HG03354 (cell line): ENCODE results near the gene MNT.

Experiments used
- ATAC-seq: cut with Tn5 transposase; IDR thresholded peaks from one replicate; pipeline ENCODE4 v1.9.1; 2021; ENCODE audit warnings: mild to moderate bottlenecking; ENCODE audit not compliant: unreplicated experiment, poor library complexity, severe bottlenecking

The MNT gene

DNA sequence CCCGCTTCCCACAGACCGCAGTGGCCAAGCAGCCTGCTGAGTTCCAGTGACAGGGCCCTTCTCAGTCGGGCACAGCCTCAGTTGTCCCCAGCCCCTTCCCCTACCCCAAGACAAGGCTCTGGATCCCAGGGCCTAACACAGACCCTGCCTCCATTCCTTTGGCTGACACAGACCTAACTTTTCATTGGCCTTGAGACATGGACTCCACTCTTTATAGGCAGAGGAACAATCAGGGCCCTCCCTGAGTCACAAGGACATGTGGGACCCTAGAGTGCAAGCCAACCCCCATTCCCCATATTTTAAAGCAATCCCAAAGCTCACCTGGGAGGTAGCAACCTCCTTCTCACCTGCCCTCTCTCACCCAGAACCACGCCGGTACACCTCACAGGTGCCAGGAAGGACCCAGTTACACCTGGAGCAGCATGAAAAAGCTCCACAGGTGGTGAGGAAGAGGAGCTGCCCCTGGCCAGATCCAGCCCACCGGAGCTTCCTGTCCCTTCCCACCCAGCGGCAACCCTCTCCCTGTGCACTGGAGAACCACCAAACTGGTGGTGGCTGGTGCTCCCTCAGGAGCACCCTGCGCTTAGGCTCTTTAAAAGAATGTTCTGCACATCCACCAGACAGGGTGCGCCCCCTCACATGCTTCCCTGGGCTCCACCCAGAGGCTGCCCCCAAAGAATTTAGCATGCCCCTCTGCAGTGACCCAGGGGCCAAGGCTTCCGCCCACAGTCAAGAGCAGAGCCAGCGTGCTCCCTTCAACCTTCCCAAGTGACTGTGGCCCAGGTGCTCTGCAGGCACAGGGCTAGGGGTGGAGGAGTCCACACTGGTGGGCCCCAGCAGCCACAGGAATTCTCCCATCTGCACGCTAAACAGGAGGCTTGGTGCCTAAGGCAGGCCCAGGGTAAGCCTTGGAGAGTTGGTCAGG lies 3.4 kb downstream of the MNT start:
- no peak for ATAC-seq

DNA sequence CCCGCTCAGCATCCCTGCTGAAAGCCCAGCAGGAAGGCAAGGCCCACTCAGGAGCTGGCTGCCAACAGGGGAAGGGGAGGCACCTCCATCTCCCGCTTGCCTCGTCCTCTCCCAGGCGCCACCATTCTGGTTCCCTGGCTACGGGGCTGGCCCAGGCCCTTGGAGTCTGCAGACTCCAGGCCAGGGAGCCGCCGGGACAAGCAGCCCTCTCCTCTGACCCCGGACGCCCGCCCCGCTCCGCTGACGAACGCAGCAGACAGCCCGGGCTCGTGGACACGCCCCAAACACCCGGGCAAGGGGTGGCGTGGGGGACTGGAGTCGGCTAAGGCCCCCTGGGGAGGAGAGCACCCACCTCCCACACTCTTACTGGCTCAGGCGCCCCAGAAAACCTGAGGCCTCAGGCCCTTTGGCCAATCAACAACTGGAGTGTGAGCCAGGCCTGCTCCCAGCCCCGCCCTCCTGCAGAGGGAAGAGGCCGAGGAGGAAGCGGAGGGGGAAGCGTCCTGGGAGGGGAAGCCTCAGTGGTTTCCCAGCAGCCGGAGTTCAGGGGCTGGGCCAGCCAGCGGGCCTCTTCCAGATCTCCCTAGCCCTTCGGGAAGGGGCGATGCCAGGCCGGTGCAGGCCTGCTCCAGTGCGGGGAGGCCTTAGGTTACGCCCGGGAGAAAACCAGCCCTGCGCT lies 4.2 kb downstream of the MNT start:
- ATAC-seq, result no peak

DNA sequence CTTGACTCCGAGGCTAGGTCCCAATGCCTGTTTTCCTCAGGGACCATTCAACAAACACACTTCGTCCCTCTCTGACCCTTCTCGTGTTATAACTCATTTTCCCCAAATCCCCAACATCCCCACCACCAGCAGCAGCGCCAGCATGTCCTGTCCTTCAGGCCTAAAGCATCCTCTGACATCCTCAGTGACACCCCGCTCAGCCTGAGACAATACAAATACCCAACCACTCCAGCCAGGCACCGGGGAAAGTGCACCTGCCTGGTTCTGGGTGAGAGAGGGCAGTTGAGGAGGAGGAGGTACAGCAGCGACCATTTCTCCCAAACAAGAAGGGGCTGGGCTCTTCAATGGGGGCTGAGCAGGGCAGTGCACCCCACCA lies 4.7 kb downstream of the MNT start:
- ATAC-seq, result no peak

GRCh38 chr17:2395258-2396181 lies 5.3 kb downstream of the MNT start:
- no peak for ATAC-seq

- no peak for ATAC-seq
Observed at GRCh38 chr17:2394775-2395201, 6.1 kb downstream of the MNT start.

DNA sequence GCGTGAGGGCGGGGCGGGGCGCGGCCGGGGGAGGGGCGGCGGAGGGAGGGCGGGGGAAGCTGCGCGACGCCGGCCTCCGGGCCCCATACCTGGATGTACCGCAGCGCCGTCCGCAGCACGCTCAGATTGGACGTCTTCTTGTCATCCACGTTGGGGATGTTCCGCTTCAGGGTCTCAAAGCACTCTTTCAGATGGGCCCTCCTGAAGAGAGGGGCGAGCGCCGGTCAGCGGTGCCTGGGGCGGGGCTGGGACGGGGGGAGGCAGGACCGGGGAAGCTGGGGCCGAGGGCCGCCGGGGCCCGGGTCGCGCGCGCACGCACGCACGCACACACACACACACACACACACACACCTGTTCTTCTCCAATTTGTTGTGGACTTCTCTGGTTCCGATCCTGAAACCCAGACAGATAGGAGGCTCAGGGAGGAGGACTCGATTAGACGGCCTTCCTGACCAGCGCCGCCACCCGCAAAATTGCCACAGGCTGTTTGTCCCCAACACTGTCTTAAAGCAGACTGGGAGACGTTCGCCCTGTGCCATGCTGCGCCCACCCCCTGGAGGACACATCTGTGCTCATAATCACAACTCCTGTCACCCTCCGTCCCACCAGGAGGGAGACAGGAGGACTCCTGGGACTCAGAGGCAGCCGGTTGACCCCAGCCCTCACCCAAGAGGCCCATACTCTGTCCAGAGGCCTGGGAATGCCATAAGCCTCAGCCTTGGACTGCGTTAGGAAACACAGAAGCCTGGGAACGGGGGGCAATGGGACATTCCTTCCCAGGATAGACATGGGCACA lies 6.7 kb downstream of the MNT start:
- ATAC-seq, result no peak

DNA sequence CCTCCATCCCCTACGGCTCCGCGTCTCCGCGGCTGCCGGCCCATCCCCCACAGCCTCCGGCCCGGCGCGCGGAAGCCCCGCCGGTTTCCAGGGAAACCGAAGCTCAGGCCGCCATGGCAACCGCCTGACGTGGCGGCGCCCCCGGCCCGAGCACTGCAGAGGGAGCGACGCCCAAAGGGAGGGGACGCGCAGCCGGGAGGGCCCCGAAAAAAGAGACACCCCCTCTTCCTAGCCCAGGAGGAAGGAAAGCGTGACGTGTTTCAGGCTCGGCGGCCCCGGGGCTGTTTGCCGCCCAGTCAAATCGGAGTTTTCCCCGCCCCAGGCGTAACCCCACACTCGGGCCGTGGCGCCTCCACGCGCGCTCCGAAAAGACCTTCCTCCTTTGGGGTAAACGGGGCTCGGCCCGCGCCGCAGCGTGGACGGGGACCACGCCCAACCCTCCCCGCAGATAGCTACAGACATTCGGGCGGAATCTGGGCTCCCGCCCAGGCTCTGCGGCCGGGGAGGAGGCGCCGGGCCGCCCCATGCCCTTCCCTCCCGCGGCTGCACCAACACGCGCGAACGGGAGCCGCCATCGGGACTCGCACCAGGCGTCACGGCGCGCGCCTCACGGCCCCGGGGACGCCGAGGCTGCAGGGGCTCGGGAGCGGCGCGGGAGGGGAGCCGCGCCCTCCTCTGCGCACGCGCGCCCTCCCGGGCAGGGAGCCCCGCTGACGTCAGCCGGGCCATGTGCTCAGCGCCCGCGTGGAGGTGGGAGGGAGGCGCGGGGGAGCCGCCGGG lies 7.5 kb downstream of the MNT start:
- ATAC-seq, result peak; percentile 41

DNA sequence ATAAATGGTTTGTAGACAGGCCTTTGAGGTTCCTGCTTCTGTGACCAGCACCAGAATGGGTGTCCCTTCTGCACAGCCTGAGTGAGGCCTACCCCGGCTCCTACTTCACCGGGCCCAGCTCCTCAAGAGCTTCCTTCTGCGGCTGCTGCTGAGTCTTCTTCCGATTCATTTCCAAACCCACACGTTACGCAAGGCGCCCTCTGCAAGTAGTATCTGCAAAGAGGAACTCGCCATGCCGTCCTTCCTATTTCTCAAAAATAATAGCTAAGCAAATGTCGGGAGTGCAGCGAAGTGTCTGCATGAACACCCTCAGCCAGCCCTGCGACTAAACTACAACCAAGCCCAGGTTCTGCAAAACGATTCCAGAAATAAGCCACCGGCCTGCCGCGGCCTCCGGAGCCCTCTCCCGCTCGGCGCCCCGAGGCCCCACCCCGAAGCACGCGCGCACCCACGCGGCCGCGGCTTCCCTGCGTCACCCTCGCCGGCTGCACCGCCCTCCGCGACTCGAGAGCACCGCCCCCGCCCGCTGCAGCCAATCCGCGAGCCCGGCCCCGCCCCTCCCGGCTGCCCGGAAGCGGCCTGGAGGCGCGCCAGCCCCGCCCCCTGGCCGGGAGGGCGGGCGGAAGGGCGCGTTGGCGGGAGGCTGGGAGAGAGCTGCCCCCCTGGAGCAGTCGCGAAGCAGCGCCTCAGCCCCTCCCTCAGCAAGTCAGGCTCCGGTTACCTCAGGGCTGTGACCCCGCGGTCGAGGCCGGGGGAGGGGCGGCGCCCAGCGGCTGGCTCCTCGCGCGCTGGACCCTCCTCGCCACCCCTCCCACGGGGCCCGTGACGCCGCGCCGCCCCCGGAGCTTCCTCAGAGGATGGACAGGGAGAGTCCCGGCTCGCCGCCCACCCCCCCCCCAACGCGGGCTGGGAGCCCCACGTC lies 8.3 kb downstream of the MNT start:
- peak; percentile 56 for ATAC-seq

GRCh38 chr17:2391597-2392251 lies 9.1 kb downstream of the MNT start:
- ATAC-seq, result no peak

DNA sequence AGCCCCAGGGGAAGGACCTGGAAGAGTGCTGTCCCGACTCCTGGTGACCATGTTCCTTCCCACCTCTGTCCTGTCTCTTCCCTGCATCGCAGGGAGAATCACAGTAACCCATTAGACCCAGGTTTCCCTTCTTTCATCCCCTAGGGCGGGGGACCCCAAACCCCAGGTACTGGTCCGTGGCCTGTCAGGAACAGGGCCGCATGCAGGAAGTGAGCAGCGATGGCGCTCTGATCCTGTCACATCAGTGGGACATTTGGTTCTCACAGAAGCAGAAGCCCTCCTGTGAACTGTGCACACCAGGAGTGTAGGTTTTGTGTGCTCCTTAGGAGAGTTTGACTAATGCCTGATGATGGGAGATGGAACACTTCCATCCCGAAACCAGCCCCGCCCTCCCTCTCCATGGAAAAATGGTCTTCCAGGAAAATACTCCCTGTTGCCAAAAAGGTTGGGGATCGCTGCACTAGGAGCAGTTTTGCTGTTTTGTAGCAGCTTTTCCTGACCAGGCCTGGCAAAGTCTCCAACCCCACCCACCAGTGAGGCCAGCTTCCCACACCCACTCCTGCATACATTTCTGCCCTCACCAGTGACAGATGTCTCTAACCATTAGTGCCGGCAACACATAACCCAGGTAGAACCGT lies 10.5 kb downstream of the MNT start:
- no peak for ATAC-seq

DNA sequence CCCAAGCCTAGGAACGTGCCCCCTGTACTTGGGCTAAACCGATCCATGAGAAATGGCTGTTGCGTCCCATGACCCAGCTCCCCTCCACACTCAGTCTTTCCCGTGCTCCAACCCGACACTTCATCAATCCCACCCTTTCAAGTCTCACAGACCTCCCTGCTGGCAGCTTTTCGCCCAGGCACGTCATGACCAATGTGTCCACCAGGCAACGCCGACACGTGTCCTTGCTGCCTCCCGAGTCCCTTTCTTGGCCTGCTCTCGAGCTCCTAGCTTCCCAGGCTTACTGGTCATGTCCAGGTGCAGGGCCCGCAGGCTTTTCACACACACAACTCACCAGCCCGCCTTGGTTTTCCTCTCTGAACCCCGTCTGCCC lies 12.2 kb downstream of the MNT start:
- ATAC-seq, result no peak

GRCh38 chr17:2388020-2388682 lies 12.7 kb downstream of the MNT start:
- ATAC-seq, result no peak

- no peak for ATAC-seq
Observed at GRCh38 chr17:2387086-2388019, 13.5 kb downstream of the MNT start.

GRCh38 chr17:2386400-2387085 lies 14.3 kb downstream of the MNT start:
- no peak for ATAC-seq
